Measurements from ENCODE around the gene COL1A2.

The COL1A2 gene

DNA sequence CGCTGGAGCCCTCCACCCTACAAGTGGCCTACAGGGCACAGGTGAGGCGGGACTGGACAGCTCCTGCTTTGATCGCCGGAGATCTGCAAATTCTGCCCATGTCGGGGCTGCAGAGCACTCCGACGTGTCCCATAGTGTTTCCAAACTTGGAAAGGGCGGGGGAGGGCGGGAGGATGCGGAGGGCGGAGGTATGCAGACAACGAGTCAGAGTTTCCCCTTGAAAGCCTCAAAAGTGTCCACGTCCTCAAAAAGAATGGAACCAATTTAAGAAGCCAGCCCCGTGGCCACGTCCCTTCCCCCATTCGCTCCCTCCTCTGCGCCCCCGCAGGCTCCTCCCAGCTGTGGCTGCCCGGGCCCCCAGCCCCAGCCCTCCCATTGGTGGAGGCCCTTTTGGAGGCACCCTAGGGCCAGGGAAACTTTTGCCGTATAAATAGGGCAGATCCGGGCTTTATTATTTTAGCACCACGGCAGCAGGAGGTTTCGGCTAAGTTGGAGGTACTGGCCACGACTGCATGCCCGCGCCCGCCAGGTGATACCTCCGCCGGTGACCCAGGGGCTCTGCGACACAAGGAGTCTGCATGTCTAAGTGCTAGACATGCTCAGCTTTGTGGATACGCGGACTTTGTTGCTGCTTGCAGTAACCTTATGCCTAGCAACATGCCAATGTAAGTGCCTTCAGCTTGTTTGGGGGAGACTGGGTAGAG lies at the start of gene COL1A2:
Gene COL1A2, plus strand, starts transcription at position 459 of the 704 bp plus-strand sequence. Its CDS starts 137 bp downstream, at position 596.
- peak; percentile 99 for DNase-seq (ENCODE audit: low read depth in 2 of 2)

DNA sequence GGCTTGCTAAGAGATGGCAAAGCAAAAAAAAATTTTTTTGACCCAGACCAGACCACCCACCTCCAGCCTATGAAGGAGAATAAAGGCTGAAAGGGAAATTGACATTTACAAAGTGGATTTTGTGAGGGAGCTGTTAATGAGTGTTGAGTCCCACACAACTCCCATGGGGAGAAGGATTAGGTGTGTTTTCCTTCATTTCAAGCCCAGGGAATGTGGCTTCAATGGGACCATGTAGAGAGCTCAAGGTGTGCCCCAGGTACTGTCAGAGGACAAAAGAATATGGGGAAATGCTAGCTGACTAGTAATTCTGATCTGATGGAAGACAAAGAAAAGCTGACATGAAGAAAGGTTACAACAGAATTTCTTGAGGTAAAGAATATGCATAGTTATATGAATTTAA lies 48.8 kb upstream of the COL1A2 start:
- DNase-seq (ENCODE audit: low read depth in 2 of 2) = no peak

DNA sequence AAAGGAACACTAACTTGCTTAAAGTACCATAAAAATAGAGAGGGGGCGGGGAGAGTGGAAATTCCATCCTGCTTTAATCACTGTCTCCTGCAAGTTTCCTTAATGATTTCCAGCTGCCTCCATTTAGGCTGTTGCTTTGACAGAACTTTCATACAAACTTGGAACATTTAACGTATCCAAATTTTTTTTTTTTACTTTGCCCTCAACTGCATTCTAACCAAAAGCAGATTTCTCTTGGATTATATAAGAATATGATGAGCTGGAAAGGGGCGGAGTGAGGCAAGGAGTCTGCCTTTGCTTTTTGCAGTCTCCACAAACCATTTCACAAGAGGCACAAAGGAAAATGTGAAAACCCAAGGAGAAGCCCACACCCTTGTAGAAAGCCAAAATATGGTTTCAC lies 46.6 kb upstream of the COL1A2 start:
- DNase-seq (ENCODE audit: low read depth in 2 of 2) = peak; percentile 98

DNA sequence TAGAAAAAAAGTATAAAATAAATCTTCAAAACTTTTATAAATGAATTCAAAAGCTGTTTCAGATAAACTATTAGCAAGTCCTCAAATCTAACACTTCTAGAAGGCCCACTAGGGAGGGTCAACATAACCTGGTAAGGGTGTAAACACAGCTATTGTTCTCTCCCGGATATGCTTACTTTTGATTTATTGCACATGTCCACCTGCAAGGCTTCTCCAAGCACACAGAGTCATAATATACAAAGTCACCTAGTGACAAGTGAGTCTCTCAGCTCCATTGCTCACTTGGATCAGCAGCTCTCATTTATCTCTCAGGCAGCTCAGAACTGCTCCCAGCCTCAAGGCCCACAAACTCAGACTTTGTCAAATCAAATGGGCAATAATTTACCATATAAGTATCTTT lies 44.0 kb upstream of the COL1A2 start:
- no peak for DNase-seq (ENCODE audit: low read depth in 2 of 2)

DNA sequence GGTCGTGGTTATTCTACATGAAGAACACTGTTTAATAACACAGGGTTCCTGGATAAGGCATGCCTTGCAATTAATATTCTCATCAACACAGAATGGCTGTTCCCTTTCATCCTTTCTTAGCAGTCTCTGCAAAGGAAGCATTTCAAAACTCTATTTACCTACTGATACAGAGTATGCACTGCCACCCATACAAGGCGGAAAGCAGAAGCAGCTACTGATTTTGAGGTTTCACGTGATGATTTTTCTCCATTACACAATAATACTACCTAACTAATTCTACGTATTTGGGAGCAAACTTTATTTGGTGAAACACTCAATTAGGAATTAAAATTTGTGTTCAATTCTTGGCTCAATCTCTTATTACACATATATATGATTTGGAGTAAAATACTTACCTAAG lies 43.0 kb upstream of the COL1A2 start:
- DNase-seq (ENCODE audit: low read depth in 2 of 2) = no peak

DNA sequence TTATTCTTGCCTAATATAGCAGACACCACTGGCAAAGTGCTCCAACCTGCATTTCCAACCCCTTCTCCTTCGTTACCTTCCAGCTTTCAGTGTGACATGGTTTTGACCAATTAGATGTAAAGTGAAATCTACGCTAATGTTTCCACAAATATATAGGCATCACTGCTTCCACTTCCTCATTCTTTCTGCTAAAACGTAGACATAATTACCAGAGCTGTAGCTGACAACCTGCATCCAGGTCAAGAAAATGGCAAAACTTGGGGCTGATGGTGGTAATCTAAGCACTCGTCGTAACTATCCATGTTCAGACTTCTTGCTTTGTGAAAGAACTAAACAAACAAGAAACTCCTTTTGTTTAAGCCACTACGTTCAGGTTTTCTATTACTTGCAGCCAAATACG lies 41.8 kb upstream of the COL1A2 start:
- no peak for DNase-seq (ENCODE audit: low read depth in 2 of 2)

DNA sequence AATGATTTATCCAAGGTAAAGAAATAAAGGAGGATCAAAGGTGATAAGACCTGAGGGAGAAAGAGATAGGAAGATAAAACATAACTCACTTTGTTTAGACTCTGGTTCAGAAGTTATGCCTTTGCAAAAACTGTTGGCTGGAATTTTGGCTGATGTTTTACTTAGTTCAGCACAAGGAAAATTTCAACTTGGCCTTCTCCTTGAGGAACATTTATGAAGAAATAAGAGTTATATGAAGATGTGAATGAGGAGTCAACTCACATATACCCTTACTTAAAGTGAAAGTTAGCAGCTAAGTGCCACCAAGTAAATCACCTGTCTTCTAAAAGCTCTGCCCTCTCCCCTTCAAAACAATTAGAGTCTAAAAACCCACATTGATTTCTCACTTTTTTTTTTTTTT lies 39.7 kb upstream of the COL1A2 start:
- DNase-seq (ENCODE audit: low read depth in 2 of 2) = no peak

DNA sequence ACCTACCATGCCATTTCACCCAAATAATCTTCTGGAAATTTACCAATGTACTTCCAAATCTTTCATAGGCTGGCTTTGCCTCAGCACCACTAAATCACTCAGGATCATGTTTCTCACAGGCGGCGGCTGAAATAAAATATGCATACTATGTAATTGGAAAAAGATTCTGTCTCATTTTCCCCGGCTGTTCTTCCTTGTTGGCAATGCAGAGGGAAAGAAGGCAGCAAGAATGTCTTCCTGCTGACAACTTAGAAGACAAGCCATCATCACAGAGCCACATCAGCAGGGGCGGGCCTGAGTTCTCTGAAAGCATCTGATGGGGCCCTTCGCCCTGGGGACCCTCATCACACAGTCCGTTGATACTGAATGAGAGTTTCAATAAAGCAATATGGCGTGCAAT lies 39.2 kb upstream of the COL1A2 start:
- DNase-seq (ENCODE audit: low read depth in 2 of 2) = peak; percentile 68 to 74

DNA sequence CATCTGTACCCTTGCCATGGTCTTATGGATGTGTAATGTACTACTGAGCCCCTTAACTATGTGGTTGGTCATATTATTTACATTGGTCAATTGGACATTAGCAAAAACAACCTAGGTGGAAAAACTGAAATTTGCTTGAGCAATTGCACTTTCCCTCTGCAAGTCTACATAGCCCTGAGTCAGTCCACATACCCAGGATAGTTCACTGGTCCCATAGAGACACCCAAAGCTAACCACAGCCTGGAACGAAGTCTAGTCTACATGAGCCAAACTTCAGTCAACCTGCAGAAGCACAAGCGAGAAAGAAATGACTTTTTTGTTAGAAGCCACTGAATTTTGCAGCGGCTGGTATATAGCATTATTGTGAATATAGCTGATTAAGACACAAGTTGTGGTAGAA lies 37.6 kb upstream of the COL1A2 start:
- DNase-seq (ENCODE audit: low read depth in 2 of 2) = peak in 1 of 2 experiments; percentile 13

DNA sequence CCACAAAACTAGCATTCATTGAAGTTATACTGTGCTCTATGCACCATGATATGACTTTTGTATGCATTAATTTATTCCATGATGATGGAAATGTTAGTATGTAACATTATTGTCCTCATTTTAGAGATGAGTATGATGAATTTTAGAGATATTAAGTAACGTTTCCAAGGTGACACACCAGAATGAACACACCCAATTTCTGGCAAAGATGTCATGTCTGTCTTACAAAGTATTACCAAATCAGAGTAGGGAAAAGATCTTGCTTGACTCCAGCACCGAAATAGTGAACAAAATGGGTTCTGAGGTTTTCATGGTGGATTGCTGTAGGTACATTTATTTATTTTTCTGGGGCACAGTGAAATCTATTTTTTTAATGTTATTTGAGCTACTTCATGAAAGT lies 33.8 kb upstream of the COL1A2 start:
- no peak for DNase-seq (ENCODE audit: low read depth in 2 of 2)

DNA sequence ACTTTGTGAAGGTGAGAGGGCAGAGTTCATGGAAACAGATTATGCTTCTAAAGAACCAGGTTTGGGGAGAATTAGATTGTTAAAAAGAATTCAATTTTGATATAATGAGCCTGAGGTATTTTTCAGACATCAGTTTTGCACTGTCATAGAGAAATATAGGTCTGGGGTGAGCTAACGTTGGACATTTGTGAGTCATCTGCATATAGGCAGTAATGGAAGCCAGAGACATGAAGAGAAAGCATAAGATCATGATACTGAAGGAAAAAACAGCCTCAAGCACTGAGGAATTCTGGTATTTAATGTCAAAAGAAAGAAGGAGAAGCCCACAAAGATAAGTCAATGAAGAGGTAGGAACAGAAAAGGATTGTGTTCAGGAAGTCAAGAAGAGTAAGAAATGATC lies 32.4 kb upstream of the COL1A2 start:
- no peak for DNase-seq (ENCODE audit: low read depth in 2 of 2)

DNA sequence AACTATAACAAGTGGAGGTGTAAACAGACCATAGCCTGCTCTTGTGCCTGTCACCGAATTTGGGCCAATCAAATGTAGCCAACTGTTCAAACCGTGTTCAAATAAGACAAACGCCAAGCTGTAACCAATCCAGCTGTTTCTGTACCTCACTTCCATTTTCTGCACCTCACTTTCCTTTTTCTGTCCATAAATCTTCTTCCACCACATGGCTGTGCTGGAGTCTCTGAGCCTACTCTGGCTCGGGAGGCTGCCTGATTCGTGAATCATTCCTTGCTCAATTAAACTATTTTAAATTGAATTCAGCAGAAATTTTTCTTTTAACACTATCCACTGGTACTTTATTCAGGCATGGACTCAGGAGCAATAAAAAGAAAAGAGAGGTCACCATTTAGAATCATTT lies 29.9 kb upstream of the COL1A2 start:
- DNase-seq (ENCODE audit: low read depth in 2 of 2) = no peak

DNA sequence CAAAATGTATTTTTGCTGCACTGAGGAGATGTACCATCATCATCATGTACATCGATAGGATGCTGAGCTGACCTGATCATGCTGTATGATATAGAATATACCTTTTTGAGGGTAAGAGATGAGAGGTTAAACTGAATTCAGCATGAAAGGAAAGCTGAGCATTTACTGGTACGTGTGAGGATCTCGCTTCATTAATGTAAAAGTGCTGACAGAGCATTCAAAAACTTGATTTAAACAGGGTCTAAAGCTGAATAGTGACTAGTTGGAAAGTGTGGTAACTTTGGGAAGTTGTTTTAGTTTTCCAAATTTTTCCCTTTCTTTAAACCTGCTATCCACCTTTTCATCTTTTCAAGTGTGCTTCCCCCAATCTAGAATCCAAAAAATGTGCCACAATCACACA lies 28.5 kb upstream of the COL1A2 start:
- DNase-seq (ENCODE audit: low read depth in 2 of 2) = no peak

DNA sequence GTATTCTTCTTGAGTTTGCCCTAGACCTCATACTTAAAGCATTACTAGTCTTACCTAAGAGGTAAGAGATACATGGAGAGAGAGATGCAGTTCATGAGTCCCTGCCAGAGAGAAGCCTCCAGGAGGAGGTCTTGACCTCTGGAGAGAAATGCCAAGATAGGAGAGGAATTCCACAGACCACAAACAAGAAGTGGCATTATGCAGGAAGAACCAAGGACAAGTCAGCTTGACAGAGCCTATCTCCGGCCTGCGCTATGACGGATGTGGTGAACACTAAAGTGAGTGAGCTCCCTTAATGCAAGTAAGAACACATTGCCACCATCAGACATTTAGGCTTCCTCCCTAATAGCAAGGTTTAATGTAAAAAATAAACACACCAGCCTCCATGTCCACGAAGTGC lies 27.9 kb upstream of the COL1A2 start:
- no peak for DNase-seq (ENCODE audit: low read depth in 2 of 2)

DNA sequence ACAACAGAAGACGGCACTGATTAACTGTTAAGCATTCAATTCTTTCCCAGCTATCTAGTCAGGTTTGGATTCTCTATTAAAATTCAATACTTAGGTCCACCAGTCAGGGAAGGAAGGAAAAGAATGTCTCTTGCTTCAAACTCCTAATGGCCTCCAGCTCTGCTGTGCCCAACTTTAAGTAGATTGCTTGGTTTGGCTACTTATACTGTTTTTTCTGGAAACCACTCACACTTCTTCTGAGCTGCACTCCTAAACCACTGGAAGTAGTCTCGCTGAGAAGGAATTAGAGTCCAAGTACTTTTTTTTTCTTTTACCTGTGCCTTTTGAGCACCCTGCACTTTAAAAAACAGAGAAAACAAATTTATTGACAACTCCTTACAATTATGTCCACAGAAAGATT lies 26.7 kb upstream of the COL1A2 start:
- DNase-seq (ENCODE audit: low read depth in 2 of 2) = peak in 1 of 2 experiments; percentile 55

DNA sequence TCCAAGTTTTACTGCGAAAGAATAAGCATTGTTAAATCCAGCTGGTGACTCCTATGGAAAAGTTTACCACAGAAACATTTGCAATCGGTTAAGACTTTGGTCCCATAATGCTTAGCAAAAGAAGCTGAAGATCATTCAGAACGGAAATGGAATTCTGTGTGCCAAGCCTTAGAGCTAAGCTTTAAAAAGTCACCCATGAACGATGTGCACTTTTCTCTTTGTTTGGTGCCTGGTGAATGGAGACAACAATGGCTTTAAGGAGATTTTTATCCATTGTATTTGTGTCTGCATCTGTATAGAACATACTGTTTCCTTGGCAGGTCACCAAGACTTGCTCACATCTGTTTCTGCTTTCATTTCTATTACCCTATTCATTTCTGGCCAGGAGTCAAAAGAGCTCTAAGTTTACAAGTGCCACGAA lies 26.3 kb upstream of the COL1A2 start:
- DNase-seq (ENCODE audit: low read depth in 2 of 2) = peak; percentile 87 to 88

DNA sequence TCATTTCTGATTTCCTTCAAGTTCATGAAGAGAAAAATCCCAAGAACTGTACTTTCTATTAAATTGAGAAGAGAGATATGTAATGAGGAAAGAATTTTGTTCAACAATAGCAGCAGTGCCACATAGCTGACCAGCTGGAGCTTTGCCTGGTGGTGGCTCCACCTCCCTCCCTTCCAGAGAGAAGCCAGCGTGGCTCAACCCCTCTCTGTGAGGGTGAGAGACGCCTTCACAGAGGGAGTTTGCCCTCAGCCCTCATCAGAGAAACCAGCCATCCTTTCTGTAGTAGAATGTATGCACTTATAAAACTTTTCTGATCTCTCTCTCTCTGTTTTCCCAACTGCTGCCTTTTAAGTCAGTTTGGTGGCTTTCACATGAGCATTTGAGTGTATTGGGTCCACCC lies 20.5 kb upstream of the COL1A2 start:
- DNase-seq (ENCODE audit: low read depth in 2 of 2) = peak; percentile 88 to 92

DNA sequence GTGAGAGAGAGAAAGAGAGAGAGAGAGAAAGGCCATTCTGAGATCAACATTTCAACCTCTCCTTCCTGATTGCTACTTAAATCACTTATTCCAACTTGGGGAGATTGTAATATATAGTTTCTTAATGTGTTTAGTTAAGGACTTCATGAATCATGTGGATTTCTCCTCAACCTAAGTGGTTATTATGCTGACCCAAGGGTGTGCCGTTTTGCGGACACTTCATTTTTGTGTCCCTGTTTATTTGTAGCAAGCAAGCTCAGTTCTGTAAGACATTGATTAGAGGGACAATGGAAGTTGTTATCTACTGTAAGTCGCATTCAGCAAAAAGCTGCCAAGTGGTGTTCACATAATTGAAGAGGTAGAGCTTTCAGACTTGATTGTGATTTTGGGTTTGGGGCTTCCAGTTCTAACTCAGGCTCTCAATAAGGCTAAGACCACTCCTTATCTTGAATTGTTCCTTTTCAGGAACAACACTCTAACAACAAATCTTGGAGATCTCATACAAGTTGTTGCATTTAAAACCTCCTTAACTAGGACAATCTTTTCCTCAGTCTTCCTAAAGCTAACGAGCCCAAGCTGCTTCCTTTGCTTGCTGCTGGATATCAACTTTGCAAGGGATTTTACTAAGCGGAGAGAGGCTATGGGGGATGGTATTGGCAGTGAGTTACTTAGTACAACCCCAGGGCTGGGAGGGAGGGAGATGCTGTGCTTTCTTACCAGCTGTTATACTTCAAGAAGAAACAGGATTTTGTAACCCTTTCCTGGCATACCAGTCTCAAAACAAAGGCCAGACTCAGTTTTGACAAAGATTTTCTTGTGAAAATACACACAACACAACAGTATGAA lies 19.8 kb upstream of the COL1A2 start:
- peak; percentile 92 for DNase-seq (ENCODE audit: low read depth in 2 of 2)

DNA sequence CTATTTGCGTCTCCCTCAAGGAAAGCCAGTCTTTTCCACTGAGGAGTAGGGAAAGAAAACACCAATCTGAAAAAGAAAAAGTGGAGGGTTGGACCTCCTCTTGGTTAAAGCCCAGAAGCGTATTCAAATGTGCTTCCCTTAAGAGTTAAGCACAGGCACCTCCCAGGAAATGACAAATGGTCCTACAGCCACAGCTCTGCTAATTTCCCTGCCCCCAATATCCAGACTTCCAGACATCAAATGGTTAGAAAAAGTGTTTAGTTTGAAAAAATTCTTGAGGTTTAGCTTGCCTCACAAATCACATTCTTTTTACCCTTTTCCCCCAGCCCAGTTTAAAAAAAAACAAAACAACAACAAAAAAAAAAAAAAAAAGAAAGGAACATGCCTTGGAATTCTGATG lies 19.0 kb upstream of the COL1A2 start:
- peak; percentile 98 for DNase-seq (ENCODE audit: low read depth in 2 of 2)

DNA sequence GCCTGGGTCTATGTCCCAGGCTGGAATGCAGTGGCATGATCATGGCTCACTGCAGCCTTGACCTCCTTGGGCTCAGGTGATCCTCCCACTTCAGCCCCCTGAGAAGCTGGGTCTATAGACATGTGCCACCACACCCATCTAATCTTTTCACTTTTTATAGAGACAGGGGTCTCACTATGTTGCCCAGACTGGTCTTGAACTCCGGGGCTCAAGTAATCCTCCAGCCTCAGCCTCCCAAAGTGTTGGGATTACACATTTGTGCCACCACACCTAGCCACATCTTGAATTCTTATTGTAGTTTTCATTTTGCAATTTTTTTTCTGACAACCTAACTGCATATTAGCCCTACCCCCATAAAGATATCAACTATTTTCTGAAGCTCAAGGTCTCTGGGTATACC lies 18.4 kb upstream of the COL1A2 start:
- no peak for DNase-seq (ENCODE audit: low read depth in 2 of 2)

DNA sequence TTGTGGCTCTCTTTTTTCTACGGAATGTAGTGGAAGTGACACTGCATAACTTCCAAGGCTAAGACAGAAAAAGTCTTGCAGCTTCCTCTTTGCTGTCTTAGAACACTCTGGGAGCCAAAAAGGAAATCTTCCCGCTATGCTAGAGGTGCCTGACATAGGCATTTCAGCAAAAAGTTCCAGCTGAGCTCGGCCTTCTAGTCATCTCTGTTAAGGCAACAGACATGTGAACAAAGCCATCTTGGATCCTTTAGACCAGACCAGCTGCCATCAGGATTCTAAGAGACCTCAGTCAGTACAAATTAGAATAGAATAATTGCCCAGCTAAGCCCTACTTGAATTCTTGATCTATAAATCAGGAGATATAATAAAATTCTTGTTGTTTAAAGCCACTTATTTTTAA lies 16.3 kb upstream of the COL1A2 start:
- DNase-seq (ENCODE audit: low read depth in 2 of 2) = no peak

DNA sequence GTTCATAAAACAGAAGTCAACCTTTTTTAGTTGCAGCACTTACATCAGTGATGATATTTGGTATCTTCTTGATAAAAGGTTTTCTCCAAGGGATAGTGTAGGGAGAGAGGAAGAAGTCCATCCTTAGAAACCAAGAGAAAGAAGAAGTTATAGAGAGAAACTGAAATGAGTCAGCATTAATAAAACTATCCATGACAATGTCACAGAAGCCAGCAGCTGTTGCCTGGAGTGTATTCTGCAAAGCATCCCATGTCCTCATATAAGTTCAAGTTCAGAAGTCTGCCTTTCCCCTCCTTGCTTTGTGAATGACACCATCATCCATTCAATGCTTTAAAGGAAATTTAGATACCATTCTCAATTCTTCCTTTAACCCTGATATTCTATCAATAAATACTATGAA lies 14.4 kb upstream of the COL1A2 start:
- no peak for DNase-seq (ENCODE audit: low read depth in 2 of 2)

DNA sequence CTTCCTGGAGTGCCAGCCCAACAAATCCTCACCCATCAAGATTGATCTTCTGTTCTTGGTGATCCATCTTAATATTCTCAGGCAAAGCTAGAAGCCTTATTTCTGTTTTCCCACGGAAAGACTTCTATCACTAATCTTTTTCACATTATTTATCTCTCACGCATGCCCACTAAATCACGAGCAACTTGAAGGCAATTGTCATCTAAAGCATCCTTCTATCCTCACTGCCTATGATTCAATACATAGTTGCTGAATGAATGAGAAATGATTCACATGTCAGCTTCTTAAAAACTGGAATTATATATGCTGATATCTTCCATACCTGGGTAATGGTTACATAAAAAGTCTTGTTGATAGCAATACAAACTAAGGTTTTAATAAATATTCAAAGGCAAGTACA lies 12.6 kb upstream of the COL1A2 start:
- DNase-seq (ENCODE audit: low read depth in 2 of 2) = no peak
